ENCODE results near the gene ZNF20. TPM values are rescaled to one million over a fixed set of nuclear protein-coding genes. Genes with fewer than 3 reads are reported as not detected.
A peak's percentile ranks its signal among the peaks of the same experiment; 100 is the strongest.

ZNF20 gene
- total RNA-seq = 1 to 10 TPM; 2.5 to 3.7 TPM
- 3.0 TPM for polyA plus RNA-seq

- Histone ChIP-seq H3K27me3 (ENCODE audit: insufficient read depth, low read length, poor library complexity, severe bottlenecking) (no peaks in the 10 kb centered on the region), H3K9me3 (ENCODE audit: low read length) (no peaks in the 10 kb centered on the region), H3K4me1 (ENCODE audit: insufficient read depth, low read length) (peaks cover 22% of the 10 kb centered on the region), H3K36me3 (ENCODE audit: insufficient read depth, low read length) (peaks cover 6% of the 10 kb centered on the region), H3K4me3 (ENCODE audit: low read length) (peak within 1 kb of the TSS; percentile 67), H3K27ac (ENCODE audit: low read depth, low read length) (peak within 1 kb of the TSS; percentile 48)
- DNase-seq = peak; percentile 79 to 91 (median 86)
- peak within 1 kb of the TSS; percentile 57 to 95 (median 83) for H3K27ac Mint-ChIP-seq
- H3K27me3 Mint-ChIP-seq = no peaks in the 10 kb centered on the region
- H3K4me3 Mint-ChIP-seq = peak within 1 kb of the TSS; percentile 83 to 94 (median 89)
- H3K36me3 Mint-ChIP-seq = peaks cover 10 to 23% (median 21%) of the 10 kb centered on the region in 3 donors
- CTCF ChIA-PET = interaction anchor here (0.9 to 5.4 kb wide), 18 partner anchors 15 to 342 kb away, joined by 3 to 43 read pairs (median 7); partner anchors contain the start of genes ZNF136, ZNF491, ZNF700 and ZNF763
- H3K9me3 Mint-ChIP-seq = peaks cover 0 to 16% (median 5%) of the 10 kb centered on the region in 5 donors
- peaks cover 33 to 41% (median 40%) of the 10 kb centered on the region in 3 donors for H3K4me1 Mint-ChIP-seq
- POLR2A ChIA-PET = interaction anchor here (0.9 kb wide), 1 partner anchor 342 kb away, joined by 4 read pairs; no protein-coding TSS in a partner anchor
Measured at GRCh38 chr19:12139885-12140544, at the start of gene ZNF20. Gene ZNF20, minus strand, starts transcription at chr19:12140350. Its CDS starts 168 bp downstream, at chr19:12140182.

DNA sequence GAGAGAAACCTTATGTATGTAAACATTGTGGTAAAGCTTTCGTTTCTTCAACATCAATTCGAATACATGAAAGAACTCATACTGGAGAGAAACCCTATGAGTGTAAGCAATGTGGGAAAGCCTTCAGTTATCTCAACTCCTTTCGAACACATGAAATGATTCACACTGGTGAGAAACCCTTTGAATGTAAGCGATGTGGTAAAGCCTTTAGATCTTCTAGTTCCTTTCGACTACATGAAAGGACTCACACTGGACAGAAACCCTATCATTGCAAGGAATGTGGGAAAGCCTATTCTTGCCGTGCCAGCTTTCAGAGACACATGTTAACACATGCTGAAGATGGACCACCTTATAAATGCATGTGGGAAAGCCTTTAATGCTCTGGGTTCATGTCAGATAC lies 47.5 kb upstream of the ZNF20 start:
- Histone ChIP-seq H3K4me1 (ENCODE audit: insufficient read depth, low read length) (no peaks in the 10 kb centered on the region), H3K27ac (ENCODE audit: low read depth, low read length) (no peak overlapping the region), H3K36me3 (ENCODE audit: insufficient read depth, low read length) (peaks cover 38% of the 10 kb centered on the region), H3K9me3 (ENCODE audit: low read length) (peaks cover 72% of the 10 kb centered on the region), H3K27me3 (ENCODE audit: insufficient read depth, low read length, poor library complexity, severe bottlenecking) (no peaks in the 10 kb centered on the region), H3K4me3 (ENCODE audit: low read length) (peak overlapping the region; percentile 5)
- no peak for DNase-seq
- H3K27ac Mint-ChIP-seq = no peak overlapping the region
- ChIA-PET CTCF (no interaction called here), POLR2A (no interaction called here)
- no peaks in the 10 kb centered on the region for H3K27me3 Mint-ChIP-seq
- H3K9me3 Mint-ChIP-seq = peaks cover 46 to 95% (median 87%) of the 10 kb centered on the region in 5 donors
- no peaks in the 10 kb centered on the region for H3K4me1 Mint-ChIP-seq
- H3K36me3 Mint-ChIP-seq = peaks cover 51 to 89% (median 85%) of the 10 kb centered on the region in 3 donors
- no peak overlapping the region for H3K4me3 Mint-ChIP-seq

- H3K4me3 ChIP-seq (ENCODE audit: low read length) = no peak overlapping the region
- Mint-ChIP-seq H3K27ac (peak overlapping the region in 2 of 8 donors; percentile 10 to 12), H3K9me3 (peaks cover 14 to 66% (median 58%) of the 10 kb centered on the region in 5 donors), H3K27me3 (no peaks in the 10 kb centered on the region), H3K4me3 (peak overlapping the region in 2 of 7 donors; percentile 7 to 20), H3K36me3 (peaks cover 35 to 80% (median 79%) of the 10 kb centered on the region in 3 donors), H3K4me1 (peaks cover 34 to 38% (median 37%) of the 10 kb centered on the region in 3 donors)
- H3K27ac ChIP-seq (ENCODE audit: low read depth, low read length) = no peak overlapping the region
- CTCF ChIA-PET = no interaction called here
- DNase-seq = no peak
- peaks cover 5% of the 10 kb centered on the region for H3K36me3 ChIP-seq (ENCODE audit: insufficient read depth, low read length)
- POLR2A ChIA-PET = no interaction called here
- peaks cover 21% of the 10 kb centered on the region for H3K9me3 ChIP-seq (ENCODE audit: low read length)
- H3K27me3 ChIP-seq (ENCODE audit: insufficient read depth, low read length, poor library complexity, severe bottlenecking) = no peaks in the 10 kb centered on the region
- H3K4me1 ChIP-seq (ENCODE audit: insufficient read depth, low read length) = no peaks in the 10 kb centered on the region
Measured at GRCh38 chr19:12180377-12180776, 40.2 kb upstream of the ZNF20 start.

GRCh38 chr19:12166626-12167025 lies 26.5 kb upstream of the ZNF20 start:
- CTCF ChIA-PET = no interaction called here
- Histone ChIP-seq H3K9me3 (ENCODE audit: low read length) (no peaks in the 10 kb centered on the region), H3K4me1 (ENCODE audit: insufficient read depth, low read length) (peaks cover 24% of the 10 kb centered on the region), H3K27ac (ENCODE audit: low read depth, low read length) (no peak overlapping the region), H3K36me3 (ENCODE audit: insufficient read depth, low read length) (peaks cover 5% of the 10 kb centered on the region), H3K27me3 (ENCODE audit: insufficient read depth, low read length, poor library complexity, severe bottlenecking) (no peaks in the 10 kb centered on the region), H3K4me3 (ENCODE audit: low read length) (no peak overlapping the region)
- POLR2A ChIA-PET = no interaction called here
- Mint-ChIP-seq H3K4me3 (peak overlapping the region in 1 of 7 donors; percentile 59), H3K36me3 (peaks cover 0 to 53% (median 11%) of the 10 kb centered on the region in 3 donors), H3K27ac (peak overlapping the region in 7 of 8 donors; percentile 4 to 89 (median 45)), H3K4me1 (peaks cover 43 to 73% (median 57%) of the 10 kb centered on the region in 3 donors), H3K9me3 (peaks cover 0 to 3% (median 0%) of the 10 kb centered on the region in 5 donors), H3K27me3 (peaks cover 0 to 1% of the 10 kb centered on the region in 2 donors)
- no peak for DNase-seq

DNA sequence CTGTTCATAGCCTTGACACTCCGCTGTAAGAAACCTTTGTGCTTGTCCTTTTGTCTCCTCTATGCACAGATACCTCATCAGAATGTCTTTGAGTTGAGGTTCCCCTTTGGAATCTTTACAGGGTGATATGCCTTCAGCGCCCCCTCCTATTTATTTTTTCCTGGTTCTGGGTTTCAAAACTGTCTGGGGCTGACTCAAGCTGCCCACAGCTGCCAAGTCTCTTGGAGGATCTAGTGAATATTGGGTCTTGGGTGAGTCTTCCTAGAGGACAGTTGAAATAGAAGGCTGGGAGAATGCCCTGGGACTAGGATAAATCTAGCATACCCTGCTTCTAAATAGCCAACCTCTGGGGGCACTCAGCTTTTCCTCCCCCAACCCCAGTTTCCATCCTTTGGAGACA lies 23.7 kb upstream of the ZNF20 start:
- ChIA-PET POLR2A (interaction anchor here (0.6 to 1.5 kb wide), 2 partner anchors 13 to 170 kb away, joined by 3 to 12 read pairs; partner anchors contain the start of gene ZNF563), CTCF (interaction anchor here (1.5 kb wide), 1 partner anchor 23 kb away, joined by 12 read pairs; the partner anchor contains the start of gene ZNF20)
- Mint-ChIP-seq H3K4me1 (peaks cover 41 to 58% (median 51%) of the 10 kb centered on the region in 3 donors), H3K36me3 (peaks cover 0 to 35% (median 7%) of the 10 kb centered on the region in 3 donors), H3K27me3 (peaks cover 0 to 1% of the 10 kb centered on the region in 2 donors), H3K27ac (peak overlapping the region; percentile 66 to 100 (median 96)), H3K9me3 (peaks cover 0 to 3% (median 0%) of the 10 kb centered on the region in 5 donors), H3K4me3 (peak overlapping the region; percentile 86 to 100 (median 96))
- Histone ChIP-seq H3K4me3 (ENCODE audit: low read length) (peak overlapping the region; percentile 69), H3K36me3 (ENCODE audit: insufficient read depth, low read length) (no peaks in the 10 kb centered on the region), H3K27me3 (ENCODE audit: insufficient read depth, low read length, poor library complexity, severe bottlenecking) (no peaks in the 10 kb centered on the region), H3K27ac (ENCODE audit: low read depth, low read length) (peak overlapping the region; percentile 90), H3K9me3 (ENCODE audit: low read length) (no peaks in the 10 kb centered on the region), H3K4me1 (ENCODE audit: insufficient read depth, low read length) (peaks cover 24% of the 10 kb centered on the region)
- no peak for DNase-seq

- DNase-seq = peak; percentile 88 to 96 (median 90)
- H3K27me3 ChIP-seq (ENCODE audit: insufficient read depth, low read length, poor library complexity, severe bottlenecking) = no peaks in the 10 kb centered on the region
- peaks cover 41 to 53% (median 51%) of the 10 kb centered on the region in 3 donors for H3K4me1 Mint-ChIP-seq
- H3K27me3 Mint-ChIP-seq = peaks cover 0 to under 1% of the 10 kb centered on the region in 2 donors
- POLR2A ChIA-PET = interaction anchor here (0.5 to 1.5 kb wide), 6 partner anchors 14 to 727 kb away, joined by 3 to 12 read pairs (median 4); partner anchors contain the start of genes GCDH and ZNF563
- no peaks in the 10 kb centered on the region for H3K36me3 ChIP-seq (ENCODE audit: insufficient read depth, low read length)
- H3K4me3 Mint-ChIP-seq = peak within 1 kb of the TSS; percentile 86 to 100 (median 97)
- H3K9me3 ChIP-seq (ENCODE audit: low read length) = no peaks in the 10 kb centered on the region
- peak within 1 kb of the TSS; percentile 69 for H3K4me3 ChIP-seq (ENCODE audit: low read length)
- H3K27ac ChIP-seq (ENCODE audit: low read depth, low read length) = peak within 1 kb of the TSS; percentile 90
- CTCF ChIA-PET = interaction anchor here (0.6 to 2.1 kb wide), 7 partner anchors 15 to 283 kb away, joined by 3 to 12 read pairs (median 3); partner anchors contain the start of genes ZNF20 and ZNF442
- H3K27ac Mint-ChIP-seq = peak within 1 kb of the TSS; percentile 66 to 100 (median 99)
- H3K36me3 Mint-ChIP-seq = peaks cover 0 to 28% (median 7%) of the 10 kb centered on the region in 3 donors
- H3K9me3 Mint-ChIP-seq = peaks cover 0 to 3% (median 0%) of the 10 kb centered on the region in 5 donors
- H3K4me1 ChIP-seq (ENCODE audit: insufficient read depth, low read length) = peaks cover 24% of the 10 kb centered on the region
Measured at GRCh38 chr19:12162882-12163806, 23.0 kb upstream of the ZNF20 start, which contains the start of gene ZNF136. Gene ZNF136, plus strand, starts transcription at chr19:12163096. Its CDS starts 108 bp downstream, at chr19:12163204.

- Histone ChIP-seq H3K27me3 (ENCODE audit: insufficient read depth, low read length, poor library complexity, severe bottlenecking) (no peaks in the 10 kb centered on the region), H3K4me1 (ENCODE audit: insufficient read depth, low read length) (peaks cover 24% of the 10 kb centered on the region), H3K9me3 (ENCODE audit: low read length) (no peaks in the 10 kb centered on the region), H3K27ac (ENCODE audit: low read depth, low read length) (peak overlapping the region; percentile 90), H3K36me3 (ENCODE audit: insufficient read depth, low read length) (no peaks in the 10 kb centered on the region), H3K4me3 (ENCODE audit: low read length) (peak overlapping the region; percentile 69)
- peaks cover 0 to 24% (median 7%) of the 10 kb centered on the region in 3 donors for H3K36me3 Mint-ChIP-seq
- DNase-seq = no peak
- ChIA-PET CTCF (interaction anchor here (0.6 to 2.1 kb wide), 7 partner anchors 16 to 282 kb away, joined by 3 to 12 read pairs (median 3); partner anchors contain the start of genes ZNF20 and ZNF442), POLR2A (interaction anchor here (0.9 to 1.5 kb wide), 4 partner anchors 127 to 728 kb away, joined by 3 to 12 read pairs (median 4); partner anchors contain the start of genes GCDH and ZNF563)
- peak overlapping the region; percentile 66 to 100 (median 98) for H3K27ac Mint-ChIP-seq
- peak overlapping the region; percentile 86 to 100 (median 96) for H3K4me3 Mint-ChIP-seq
- H3K9me3 Mint-ChIP-seq = peaks cover 0 to 3% (median 0%) of the 10 kb centered on the region in 5 donors
- peaks cover 38 to 48% (median 47%) of the 10 kb centered on the region in 3 donors for H3K4me1 Mint-ChIP-seq
- no peaks in the 10 kb centered on the region for H3K27me3 Mint-ChIP-seq
Measured at GRCh38 chr19:12162513-12162881, 22.3 kb upstream of the ZNF20 start.

All from CD8-positive, alpha-beta memory T cell (primary cell).